ENCODE data around the gene ZFPL1.
"Not testable (repeated sequence)": the region's sequence is repeated elsewhere in the genome, so short reads cannot be mapped to it uniquely, and the experiment has no call there.

The ZFPL1 gene

GRCh38 chr11:65115361-65116082 is 31.5 kb downstream of the ZFPL1 start:
- no peak for DNase-seq

- DNase-seq = peak; percentile 40
These were observed 32.6 kb downstream of the ZFPL1 start for GRCh38 chr11:65116370-65117205.

DNA sequence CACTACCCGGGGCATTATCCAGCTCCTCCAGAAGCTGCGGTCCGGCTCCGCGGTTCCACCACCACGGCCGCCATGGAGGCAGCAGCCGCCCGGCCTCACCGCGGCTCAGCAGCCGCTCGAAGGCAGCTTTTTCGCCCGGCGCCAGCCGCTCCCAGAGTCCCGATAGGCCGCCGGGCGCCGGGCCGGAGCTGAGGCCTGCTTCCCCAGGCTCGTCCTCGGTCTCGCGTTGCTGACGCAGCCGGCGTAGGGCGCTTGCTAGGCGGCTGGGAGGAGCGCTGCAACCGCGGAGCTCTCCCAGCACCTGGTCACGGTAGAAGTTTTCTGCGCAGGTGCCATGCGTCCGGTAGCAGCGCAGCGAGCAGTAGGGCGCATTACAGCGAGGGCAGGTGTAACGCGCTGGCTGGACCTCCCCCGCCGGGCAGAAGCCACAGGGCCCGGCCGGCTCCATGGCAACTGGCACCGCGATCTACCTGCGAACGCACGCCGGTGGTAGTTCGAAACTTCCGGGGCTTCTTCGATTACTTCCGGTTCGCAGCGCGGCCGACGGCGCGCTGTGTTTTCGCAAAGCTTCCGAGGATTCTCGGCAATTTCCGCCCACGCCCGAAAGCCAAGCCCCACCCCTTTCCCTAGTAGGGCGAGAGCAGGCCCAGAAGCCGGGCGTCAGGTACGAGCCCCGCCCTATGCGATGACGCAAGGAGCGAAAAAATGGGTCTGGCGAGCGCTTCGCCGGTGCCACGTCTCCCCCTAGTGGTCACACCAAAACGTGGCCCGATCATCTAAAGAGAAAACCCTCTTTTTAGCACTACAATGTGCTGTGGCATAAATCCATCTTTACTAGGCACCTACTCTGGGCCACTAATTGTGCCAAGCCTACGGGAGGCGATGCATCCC is 33.4 kb downstream of the ZFPL1 start, which contains the start of gene ZNHIT2:
TSS of gene ZNHIT2 (minus strand) at position 496 of the 891 bp plus-strand sequence. CDS start at position 448, 48 bp downstream.
- DNase-seq = peak; percentile 99

- DNase-seq = no peak
These were observed 34.2 kb downstream of the ZFPL1 start for GRCh38 chr11:65118097-65118837.

DNA sequence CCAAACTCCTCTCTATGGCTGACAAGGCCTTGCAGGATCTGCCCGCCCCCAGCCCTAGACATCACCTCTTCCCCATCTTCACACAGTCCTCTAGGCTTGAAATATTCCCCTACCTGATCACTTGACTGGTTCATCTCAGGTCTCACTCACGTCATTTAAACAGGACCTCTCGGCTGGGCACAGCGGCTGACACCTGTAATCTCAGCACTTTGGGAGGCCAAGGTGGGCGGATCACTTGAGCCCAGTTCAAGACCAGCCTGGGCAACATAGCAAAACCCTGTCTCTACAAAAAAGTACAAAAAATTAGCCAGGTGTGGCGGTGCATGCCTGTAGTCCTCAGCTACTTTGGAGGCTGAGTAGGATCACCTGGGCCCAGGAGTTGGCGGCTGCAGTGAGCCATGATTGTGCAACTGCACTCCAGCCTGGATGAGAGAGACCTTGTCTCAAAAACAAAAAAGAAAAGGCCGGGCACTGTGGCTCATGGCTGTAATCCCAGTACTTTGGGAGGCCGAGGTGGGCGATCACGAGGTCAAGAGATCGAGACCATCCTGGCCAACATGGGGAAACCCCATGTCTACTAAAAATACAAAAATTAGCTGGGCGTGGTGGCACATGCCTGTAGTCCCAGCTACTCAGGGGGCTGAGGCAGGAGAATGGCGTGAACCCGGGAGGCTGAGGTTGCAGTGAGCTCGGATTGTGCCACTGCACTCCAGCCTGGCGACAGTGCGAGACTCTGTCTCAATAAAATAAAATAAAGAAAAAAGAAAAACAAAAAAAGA is 35.1 kb downstream of the ZFPL1 start:
- DNase-seq = not testable (repeated sequence)

DNA sequence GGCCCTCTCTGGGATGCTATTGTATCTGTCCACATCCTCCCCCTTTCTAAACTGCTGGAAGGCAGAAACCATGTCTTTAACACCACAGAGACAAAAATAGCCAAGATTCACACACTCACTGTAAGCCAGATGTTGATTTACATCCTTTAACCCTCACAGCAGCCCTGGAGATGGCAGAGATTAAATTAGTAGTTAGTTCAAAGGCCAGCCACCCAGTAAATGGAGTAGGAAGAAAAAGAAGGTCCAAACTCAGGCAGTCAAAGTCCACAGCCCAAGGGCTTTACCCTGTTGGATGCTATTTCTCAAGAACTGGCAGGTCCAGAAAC is 35.6 kb downstream of the ZFPL1 start:
- DNase-seq = no peak

GRCh38 chr11:65120831-65121230 is 36.8 kb downstream of the ZFPL1 start:
- no peak for DNase-seq

- DNase-seq = no peak
These were observed 37.4 kb downstream of the ZFPL1 start for GRCh38 chr11:65121447-65121864.

DNA sequence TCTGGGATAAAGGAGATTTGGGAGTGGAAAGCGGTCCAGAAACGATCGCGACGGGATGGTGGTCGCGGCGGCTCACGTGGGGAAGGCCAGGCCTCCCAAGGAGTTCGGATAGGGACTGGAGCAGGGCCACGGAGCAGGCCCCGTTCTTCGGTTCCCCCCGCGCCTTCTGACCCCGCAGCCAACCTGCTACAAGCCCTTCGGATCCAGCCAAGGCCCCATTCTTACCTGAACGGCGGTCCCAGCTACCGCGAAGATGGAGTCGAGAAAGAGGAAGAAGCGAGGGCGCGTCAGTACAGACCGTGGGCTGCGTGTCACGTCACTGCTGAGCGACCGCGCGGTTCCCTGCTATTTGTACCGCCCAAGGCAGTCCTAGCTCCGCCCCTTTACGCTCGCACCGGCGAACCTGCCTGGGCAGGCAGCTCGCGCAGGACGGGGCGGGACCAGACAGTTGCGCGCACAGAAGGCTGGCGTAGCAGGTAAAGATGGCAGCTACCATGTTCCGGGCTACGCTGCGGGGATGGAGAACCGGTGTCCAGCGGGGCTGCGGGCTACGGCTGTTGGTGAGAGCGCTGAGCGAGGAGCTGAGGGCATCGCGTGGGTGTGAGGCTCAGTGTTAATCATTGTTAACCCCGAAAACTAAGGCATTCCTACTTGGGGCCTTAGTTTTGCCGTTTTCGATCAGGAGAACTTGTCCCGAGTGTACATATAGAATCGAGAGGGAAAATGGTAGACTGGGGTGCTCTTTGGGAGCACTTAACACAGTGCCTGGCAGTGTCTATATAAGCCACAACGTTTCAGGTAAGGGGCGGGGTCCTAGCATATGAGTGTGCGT is 38.1 kb downstream of the ZFPL1 start, which contains the start of the genes FAU and MRPL49:
TSS of gene FAU (minus strand) at position 270 of the 832 bp plus-strand sequence. CDS start 321 bp downstream, outside the sequence.
TSS of gene MRPL49 (plus strand) at position 457 of the 832 bp plus-strand sequence. CDS start at position 483, 26 bp downstream.
- DNase-seq = peak; percentile 98

- no peak for DNase-seq
These were observed 40.6 kb downstream of the ZFPL1 start for GRCh38 chr11:65124480-65125196.

DNA sequence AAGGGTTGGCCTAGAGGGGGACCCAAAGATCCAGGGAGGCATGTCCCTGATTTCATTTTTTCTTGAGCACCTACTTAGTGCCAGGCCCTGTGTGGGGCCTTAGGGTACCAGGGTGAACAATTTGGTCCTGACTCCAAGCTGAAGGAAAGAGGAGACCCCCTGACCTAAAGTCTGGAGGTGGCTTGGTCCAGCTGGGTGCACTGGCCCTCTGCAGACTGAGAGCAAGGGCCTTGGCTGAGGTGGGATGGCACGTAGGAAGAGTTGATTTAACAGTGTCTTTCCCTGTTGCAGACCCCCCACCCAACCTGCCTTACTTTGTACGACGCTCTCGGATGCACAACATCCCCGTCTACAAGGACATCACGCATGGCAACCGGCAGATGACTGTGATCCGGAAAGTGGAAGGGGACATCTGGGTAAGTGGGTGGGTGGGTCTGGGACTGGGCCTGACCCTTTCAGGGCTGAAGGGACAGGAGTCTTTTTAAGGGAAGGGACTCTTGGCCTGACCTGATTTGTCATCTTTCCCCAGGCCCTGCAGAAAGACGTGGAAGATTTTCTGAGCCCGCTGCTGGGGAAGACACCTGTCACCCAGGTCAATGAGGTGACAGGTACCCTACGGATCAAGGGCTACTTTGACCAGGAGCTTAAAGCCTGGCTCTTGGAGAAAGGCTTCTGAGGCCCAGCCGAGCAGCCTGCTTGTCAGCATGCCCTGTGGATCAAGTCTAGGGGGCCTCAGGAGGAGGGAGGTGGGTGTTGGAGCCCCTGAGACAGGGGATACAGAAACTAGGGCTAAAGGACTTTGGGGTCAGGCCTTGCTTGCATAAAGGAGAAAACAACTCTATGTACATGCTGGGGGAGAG is 41.4 kb downstream of the ZFPL1 start:
- no peak for DNase-seq

GRCh38 chr11:65126624-65127274 is 42.7 kb downstream of the ZFPL1 start:
- DNase-seq = no peak

DNA sequence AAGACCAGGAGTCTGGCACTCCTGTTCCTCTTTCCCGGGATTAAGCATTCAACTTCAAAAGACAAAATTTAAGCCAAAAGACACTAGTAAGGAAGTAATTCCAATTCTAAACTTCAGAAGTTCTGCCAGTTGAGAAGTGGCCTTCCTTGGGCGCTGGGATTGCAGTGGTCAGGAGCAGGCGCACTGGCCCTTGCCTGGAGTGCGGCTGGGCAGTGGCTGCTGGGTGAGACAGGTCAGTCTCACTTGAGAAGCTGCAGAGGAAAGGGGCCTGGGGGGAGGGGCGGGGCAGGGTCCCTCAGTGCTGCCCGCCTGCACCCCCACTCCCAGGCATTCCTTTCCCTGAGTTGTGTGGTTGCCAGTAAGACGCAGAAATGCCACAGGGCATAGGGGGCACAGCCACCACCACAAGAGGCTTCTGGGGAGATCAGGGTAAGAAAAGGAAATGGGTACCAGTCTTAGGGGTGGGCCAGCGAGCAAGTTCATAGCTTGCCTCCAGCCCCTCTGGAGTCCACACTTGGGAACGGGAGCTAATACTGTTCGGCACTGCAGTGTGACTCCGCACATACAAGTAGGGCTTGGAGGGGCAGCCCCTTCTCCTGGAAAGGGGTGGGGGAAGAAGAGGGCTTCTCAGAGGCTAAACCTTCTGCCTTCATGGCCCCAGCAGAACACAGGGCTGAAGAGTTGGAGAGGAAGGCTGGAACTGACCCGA is 43.6 kb downstream of the ZFPL1 start:
- no peak for DNase-seq

GRCh38 chr11:65128182-65129145 is 44.4 kb downstream of the ZFPL1 start:
- no peak for DNase-seq

GRCh38 chr11:65129649-65130441 is 45.8 kb downstream of the ZFPL1 start:
- no peak for DNase-seq

Data from NCI-H82 (cell line).